OCI-LY7 (cell line): Measurements from ENCODE around the gene DNAH9. TPM values are rescaled to one million over a fixed set of nuclear protein-coding genes. Genes with fewer than 3 reads are reported as not detected.

Source experiments
- BruUV-seq: library from RNA; stranded (reverse); fragments of 400-500 nt; replicated peaks from 2 replicates; lab custom pipeline; 2021; lab: Mats Ljungman, UMichigan
- CTCF ChIA-PET: fragments of 300-600 bp; sonication (Branson Sonifier 250); formaldehyde crosslinking; loops from one replicate; lab custom pipeline; 2022; ENCODE audit warnings: antibody characterized with exemption; ENCODE audit not compliant: unreplicated experiment; lab: Charles Lee
- POLR2A ChIA-PET: fragments of 300-600 bp; sonication (Branson Sonifier 250); formaldehyde crosslinking; loops from one replicate; lab custom pipeline; 2022; ENCODE audit warnings: antibody characterized with exemption; lab: Charles Lee
- DNase-seq: peaks from one replicate; pipeline ENCODE4 v3.0.0-alpha.2; 2015; ENCODE audit warnings: low spot score
- H2AFZ ChIP-seq: fragments of 200-600 bp; sonication (generic), shearing (Covaris generic); 2 replicates; pipeline ENCODE4 v1.6.1; 2014; ENCODE audit warnings: mild to moderate bottlenecking, antibody characterized with exemption, low read length, moderate library complexity
- H3K27ac ChIP-seq: fragments of 200-600 bp; sonication (generic); 2 replicates; pipeline ENCODE4 v1.5.1; 2014; ENCODE audit warnings: mixed run types, low read depth, mild to moderate bottlenecking, moderate library complexity, low read length, inconsistent platforms; ENCODE audit not compliant: poor library complexity, severe bottlenecking
- H3K36me3 ChIP-seq: fragments of 200-600 bp; sonication (generic); 2 replicates; pipeline ENCODE4 v1.6.1; 2014; ENCODE audit warnings: mild to moderate bottlenecking, antibody characterized with exemption, low read length, moderate library complexity, mixed read lengths; ENCODE audit not compliant: insufficient read depth
- H3K4me1 ChIP-seq: fragments of 200-600 bp; sonication (generic); 2 replicates; pipeline ENCODE4 v1.5.1; 2014; ENCODE audit warnings: mild to moderate bottlenecking, low read length; ENCODE audit not compliant: insufficient read depth, poor library complexity, severe bottlenecking
- H3K4me2 ChIP-seq: fragments of 200-600 bp; sonication (generic); 2 replicates; pipeline ENCODE4 v1.6.1; 2014; ENCODE audit warnings: mild to moderate bottlenecking, low read length
- H3K4me3 ChIP-seq: fragments of 200-600 bp; sonication (generic); 2 replicates; pipeline ENCODE4 v1.5.1; 2014; ENCODE audit warnings: mild to moderate bottlenecking, low read depth, low read length; ENCODE audit not compliant: poor library complexity, severe bottlenecking
- H3K79me2 ChIP-seq: fragments of 200-600 bp; sonication (generic); 2 replicates; pipeline ENCODE4 v1.6.1; 2016; ENCODE audit warnings: low read depth, mild to moderate bottlenecking, low read length, moderate library complexity, mixed read lengths; ENCODE audit not compliant: insufficient read depth
- H3K9me2 ChIP-seq: fragments of 200-600 bp; sonication (generic); 2 replicates; pipeline ENCODE4 v1.6.1; 2016; ENCODE audit warnings: mild to moderate bottlenecking, low read length, mixed read lengths; ENCODE audit not compliant: insufficient read depth
- H3K9me3 ChIP-seq: fragments of 200-600 bp; sonication (generic); 2 replicates; pipeline ENCODE4 v1.6.1; 2014; ENCODE audit warnings: mild to moderate bottlenecking, mixed run types, low read length, mixed read lengths
- H4K20me1 ChIP-seq: fragments of 200-600 bp; sonication (generic); 2 replicates; pipeline ENCODE4 v1.6.1; 2014; ENCODE audit warnings: mild to moderate bottlenecking, antibody characterized with exemption, low read length, moderate library complexity, mixed read lengths; ENCODE audit not compliant: insufficient read depth
- CTCF ChIP-seq: fragments of 200-600 bp; sonication (generic); conservative IDR thresholded peaks from 2 replicates; pipeline ENCODE4 v1.5.1; 2014; ENCODE audit warnings: mild to moderate bottlenecking, antibody characterized with exemption, low read length, moderate library complexity, mixed read lengths
- EZH2phosphoT487 ChIP-seq: fragments of 200-600 bp; sonication (generic); IDR thresholded peaks from 2 replicates; pipeline ENCODE4 v1.6.1; 2018; ENCODE audit warnings: low read depth, borderline replicate concordance, mild to moderate bottlenecking, mixed run types, antibody characterized with exemption, low read length, moderate library complexity, mixed read lengths
- intact Hi-C: fragments of 100-400 bp; cut with micrococcal nuclease; formaldehyde crosslinking; loops from one replicate; pipeline ENCODE4 v1.10.0; 2022; ENCODE audit not compliant: unreplicated experiment
- total RNA-seq, 2 experiments: library from RNA; depleted of rRNA in 1 of 2; stranded (reverse); fragments of >200 nt in 1 of 2; shearing (Covaris generic) in 1 of 2; gene quantifications; 2 replicates each; pipeline ENCODE4 v1.2.3, GENCODE V29; 2014 to 2022

Gene DNAH9
- total RNA-seq, 2 experiments from 2014 or later: not detected

GRCh38 chr17:11690681-11691080, 92.4 kb downstream of the DNAH9 start:
- no peak for DNase-seq
- TF ChIP-seq CTCF: no peak
- no peak for TF ChIP-seq EZH2phosphoT487
- H3K4me1 ChIP-seq: no peaks in the 10 kb centered on the region
- no peaks in the 10 kb centered on the region for H3K79me2 ChIP-seq
- H3K9me3 ChIP-seq: no peaks in the 10 kb centered on the region
- ChIA-PET POLR2A (no interaction called here), CTCF (no interaction called here)
- BruUV-seq: no TSS peak
- H3K9me2 ChIP-seq: no peaks in the 10 kb centered on the region
- no peak overlapping the region for H3K27ac ChIP-seq
- H3K36me3 ChIP-seq: no peaks in the 10 kb centered on the region
- no peak overlapping the region for H2AFZ ChIP-seq
- no peaks in the 10 kb centered on the region for H4K20me1 ChIP-seq
- no peak overlapping the region for H3K4me2 ChIP-seq
- no peak overlapping the region for H3K4me3 ChIP-seq
- intact Hi-C loops: loop anchor here (10.0 kb wide), 1 partner anchor 64 kb away; no protein-coding TSS in a partner anchor

- no peak for TF ChIP-seq EZH2phosphoT487
- TF ChIP-seq CTCF: no peak
- CTCF ChIA-PET: no interaction called here
- Histone ChIP-seq H3K4me2 (no peak overlapping the region), H3K79me2 (no peaks in the 10 kb centered on the region), H3K9me3 (no peaks in the 10 kb centered on the region), H3K36me3 (no peaks in the 10 kb centered on the region), H3K27ac (no peak overlapping the region), H4K20me1 (no peaks in the 10 kb centered on the region), H3K4me3 (no peak overlapping the region), H2AFZ (no peak overlapping the region), H3K4me1 (no peaks in the 10 kb centered on the region), H3K9me2 (no peaks in the 10 kb centered on the region)
- intact Hi-C loops: loop anchor here (10.0 kb wide), 1 partner anchor 62 kb away; no protein-coding TSS in a partner anchor
- DNase-seq: no peak
- no TSS peak for BruUV-seq
- POLR2A ChIA-PET: interaction anchor here (0.6 to 0.7 kb wide), 2 partner anchors 19 to 49 kb away, joined by 5 read pairs; no protein-coding TSS in a partner anchor
Measured at GRCh38 chr17:11692688-11693087, 94.4 kb downstream of the DNAH9 start.

- Histone ChIP-seq H4K20me1 (no peaks in the 10 kb centered on the region), H3K27ac (no peak overlapping the region), H3K4me2 (no peak overlapping the region), H3K9me2 (no peaks in the 10 kb centered on the region), H3K4me1 (no peaks in the 10 kb centered on the region), H3K36me3 (no peaks in the 10 kb centered on the region), H2AFZ (no peak overlapping the region), H3K79me2 (no peaks in the 10 kb centered on the region), H3K9me3 (no peaks in the 10 kb centered on the region), H3K4me3 (no peak overlapping the region)
- ChIA-PET CTCF (no interaction called here), POLR2A (interaction anchor here (0.6 to 0.7 kb wide), 3 partner anchors 14 to 50 kb away, joined by 4 to 5 read pairs (median 5); no protein-coding TSS in a partner anchor)
- no TSS peak for BruUV-seq
- DNase-seq: no peak
- no peak for TF ChIP-seq CTCF
- no peak for TF ChIP-seq EZH2phosphoT487
- intact Hi-C loops: loop anchor here (10.0 kb wide), 1 partner anchor 62 kb away; no protein-coding TSS in a partner anchor
Measured at GRCh38 chr17:11693284-11693683, 95.0 kb downstream of the DNAH9 start.
